Measurements from ENCODE around the gene ZRANB2.

ZRANB2 gene

GRCh38 chr1:71068325-71069240 is 12.3 kb downstream of the ZRANB2 start:
- DNase-seq (ENCODE audit: low read depth in 1 of 2, low spot score in 1 of 2): no peak

- no peak for DNase-seq (ENCODE audit: low read depth in 1 of 2, low spot score in 1 of 2)
These were observed 26.0 kb downstream of the ZRANB2 start for GRCh38 chr1:71054791-71055190.

GRCh38 chr1:71054281-71054731 is 26.5 kb downstream of the ZRANB2 start:
- DNase-seq (ENCODE audit: low read depth in 1 of 2, low spot score in 1 of 2): no peak

- no peak for DNase-seq (ENCODE audit: low read depth in 1 of 2, low spot score in 1 of 2)
These were observed 27.1 kb downstream of the ZRANB2 start for GRCh38 chr1:71053758-71054157.

- no peak for DNase-seq (ENCODE audit: low read depth in 1 of 2, low spot score in 1 of 2)
These were observed 27.7 kb downstream of the ZRANB2 start for GRCh38 chr1:71053146-71053545.

- DNase-seq (ENCODE audit: low read depth in 1 of 2, low spot score in 1 of 2): peak in 1 of 2 donors; percentile 22
These were observed 30.8 kb downstream of the ZRANB2 start for GRCh38 chr1:71049951-71050598.

GRCh38 chr1:71047635-71048607 is 32.9 kb downstream of the ZRANB2 start, which contains the start of gene PTGER3:
TSS of gene PTGER3 (minus strand) at chr1:71047816. CDS start at chr1:71047577, 239 bp downstream.
- DNase-seq (ENCODE audit: low read depth in 1 of 2, low spot score in 1 of 2): peak in 1 of 2 donors; percentile 18

GRCh38 chr1:71046891-71047634 is 33.8 kb downstream of the ZRANB2 start:
- DNase-seq (ENCODE audit: low read depth in 1 of 2, low spot score in 1 of 2): no peak

- no peak for DNase-seq (ENCODE audit: low read depth in 1 of 2, low spot score in 1 of 2)
These were observed 35.3 kb downstream of the ZRANB2 start for GRCh38 chr1:71045463-71046028.

- no peak for DNase-seq (ENCODE audit: low read depth in 1 of 2, low spot score in 1 of 2)
These were observed 36.0 kb downstream of the ZRANB2 start for GRCh38 chr1:71044833-71045232.

- DNase-seq (ENCODE audit: low read depth in 1 of 2, low spot score in 1 of 2): no peak
These were observed 37.8 kb downstream of the ZRANB2 start for GRCh38 chr1:71043065-71043464.

- DNase-seq (ENCODE audit: low read depth in 1 of 2, low spot score in 1 of 2): no peak
These were observed 39.0 kb downstream of the ZRANB2 start for GRCh38 chr1:71041806-71042205.

- DNase-seq (ENCODE audit: low read depth in 1 of 2, low spot score in 1 of 2): no peak
These were observed 41.1 kb downstream of the ZRANB2 start for GRCh38 chr1:71039661-71040262.

- no peak for DNase-seq (ENCODE audit: low read depth in 1 of 2, low spot score in 1 of 2)
These were observed 41.9 kb downstream of the ZRANB2 start for GRCh38 chr1:71038942-71039341.

- DNase-seq (ENCODE audit: low read depth in 1 of 2, low spot score in 1 of 2): no peak
These were observed 42.8 kb downstream of the ZRANB2 start for GRCh38 chr1:71037829-71038620.

- no peak for DNase-seq (ENCODE audit: low read depth in 1 of 2, low spot score in 1 of 2)
These were observed 43.8 kb downstream of the ZRANB2 start for GRCh38 chr1:71037066-71037465.

- DNase-seq (ENCODE audit: low read depth in 1 of 2, low spot score in 1 of 2): no peak
These were observed 47.7 kb downstream of the ZRANB2 start for GRCh38 chr1:71033136-71033535.

GRCh38 chr1:71031426-71031825 is 49.4 kb downstream of the ZRANB2 start:
- DNase-seq (ENCODE audit: low read depth in 1 of 2, low spot score in 1 of 2): no peak

- no peak for DNase-seq (ENCODE audit: low read depth in 1 of 2, low spot score in 1 of 2)
These were observed 50.8 kb downstream of the ZRANB2 start for GRCh38 chr1:71030026-71030425.
